Duodenal mucosa (tissue), 2 donors: ENCODE data around the gene XPR1.

ENCODE experiments used
- H3K27ac ChIP-seq: one replicate; pipeline ENCODE4 v1.7.0; 2013; ENCODE audit warnings: low read depth, low read length
- H3K27me3 ChIP-seq, 2 donors: one replicate each; pipeline ENCODE4 v1.7.0; 2013; ENCODE audit warnings: low read length in 2 of 2, control low read depth in 1 of 2; ENCODE audit not compliant: insufficient read depth in 2 of 2, control insufficient read depth in 1 of 2
- H3K36me3 ChIP-seq, 2 donors: one replicate each; pipeline ENCODE4 v1.7.0; 2013; ENCODE audit warnings: low read length in 2 of 2, control low read depth in 1 of 2; ENCODE audit not compliant: insufficient read depth in 2 of 2, control insufficient read depth in 1 of 2
- H3K4me1 ChIP-seq, 2 donors: one replicate each; pipeline ENCODE4 v1.7.0; 2013; ENCODE audit warnings: low read length in 2 of 2, control low read depth in 1 of 2; ENCODE audit not compliant: insufficient read depth in 2 of 2, control insufficient read depth in 1 of 2
- H3K4me3 ChIP-seq, 2 donors: one replicate each; pipeline ENCODE4 v1.7.0; 2013; ENCODE audit warnings: low read length in 2 of 2, low read depth in 1 of 2
- H3K9ac ChIP-seq, 2 donors: one replicate each; pipeline ENCODE4 v1.7.0; 2013; ENCODE audit warnings: low read length in 2 of 2, low read depth in 1 of 2
- H3K9me3 ChIP-seq, 2 donors: one replicate each; pipeline ENCODE4 v1.7.0; 2013; ENCODE audit warnings: low read length in 2 of 2, control low read depth in 1 of 2; ENCODE audit not compliant: control insufficient read depth in 1 of 2

Gene XPR1

DNA sequence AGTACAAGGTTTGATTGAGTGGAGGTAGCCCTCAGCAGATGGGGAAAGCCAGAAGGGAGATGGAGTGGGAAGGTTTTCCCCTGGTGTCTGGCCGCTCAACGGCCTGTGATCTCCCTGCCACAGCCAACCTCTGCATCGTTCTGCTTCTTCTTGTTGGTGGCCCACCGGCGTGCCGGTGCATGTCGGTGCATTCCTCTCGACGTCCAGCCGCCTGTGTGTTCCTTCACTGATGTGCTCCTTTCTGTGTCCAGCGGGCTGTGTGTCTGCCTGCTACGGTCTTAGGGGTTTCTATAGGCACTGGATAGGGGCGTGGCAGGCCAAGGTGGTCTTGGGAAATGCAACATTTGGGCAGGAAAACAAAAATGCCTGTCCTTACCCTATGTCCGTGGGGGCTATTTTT, 101.0 kb downstream of the XPR1 start:
- no peaks in the 10 kb centered on the region for H3K36me3 ChIP-seq
- peaks cover 25 to 36% of the 10 kb centered on the region in 2 donors for H3K9me3 ChIP-seq
- H3K4me3 ChIP-seq = no peak overlapping the region
- no peak overlapping the region for H3K27ac ChIP-seq
- no peaks in the 10 kb centered on the region for H3K27me3 ChIP-seq
- no peak overlapping the region for H3K9ac ChIP-seq
- H3K4me1 ChIP-seq = no peaks in the 10 kb centered on the region

DNA sequence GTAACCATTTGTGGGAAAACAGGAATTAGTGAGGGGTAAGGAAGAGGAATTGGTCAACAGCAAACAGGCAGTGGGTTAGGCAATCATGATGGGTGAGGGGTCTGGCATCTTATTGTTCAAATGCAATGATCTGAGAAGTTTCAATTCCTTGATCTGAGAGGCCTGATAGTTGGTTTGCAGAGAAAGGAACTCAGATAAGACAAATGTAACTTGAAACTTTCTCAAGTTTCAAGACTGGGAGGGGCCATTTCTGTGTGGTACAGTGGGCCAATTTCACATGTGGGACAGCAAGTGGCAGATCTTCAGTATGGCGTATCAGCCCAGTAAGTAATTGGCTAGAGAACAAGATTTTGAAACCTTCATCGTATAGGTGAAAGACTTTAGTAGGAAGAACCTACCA, 102.5 kb downstream of the XPR1 start:
- Histone ChIP-seq H3K27ac (no peak overlapping the region), H3K4me1 (no peaks in the 10 kb centered on the region), H3K36me3 (no peaks in the 10 kb centered on the region), H3K4me3 (no peak overlapping the region), H3K27me3 (no peaks in the 10 kb centered on the region), H3K9me3 (peaks cover 25 to 36% of the 10 kb centered on the region in 2 donors), H3K9ac (no peak overlapping the region)

GRCh38 chr1:180742663-180743062, 110.8 kb downstream of the XPR1 start:
- H3K27me3 ChIP-seq = no peaks in the 10 kb centered on the region
- H3K4me1 ChIP-seq = no peaks in the 10 kb centered on the region
- peaks cover 0 to 4% of the 10 kb centered on the region in 2 donors for H3K36me3 ChIP-seq
- H3K9ac ChIP-seq = no peak overlapping the region
- peaks cover 0 to 6% of the 10 kb centered on the region in 2 donors for H3K9me3 ChIP-seq
- no peak overlapping the region for H3K4me3 ChIP-seq
- H3K27ac ChIP-seq = no peak overlapping the region

GRCh38 chr1:180743868-180744267, 112.0 kb downstream of the XPR1 start:
- Histone ChIP-seq H3K4me1 (no peaks in the 10 kb centered on the region), H3K27me3 (no peaks in the 10 kb centered on the region), H3K9ac (no peak overlapping the region), H3K27ac (no peak overlapping the region), H3K4me3 (no peak overlapping the region), H3K36me3 (peaks cover 0 to 4% of the 10 kb centered on the region in 2 donors), H3K9me3 (peaks cover 0 to 6% of the 10 kb centered on the region in 2 donors)

- no peak overlapping the region for H3K9ac ChIP-seq
These were observed 113.3 kb downstream of the XPR1 start for GRCh38 chr1:180745098-180745497.

GRCh38 chr1:180751921-180752320, 120.1 kb downstream of the XPR1 start:
- Histone ChIP-seq H3K4me3 (no peak overlapping the region), H3K27me3 (no peaks in the 10 kb centered on the region), H3K9me3 (no peaks in the 10 kb centered on the region), H3K36me3 (no peaks in the 10 kb centered on the region), H3K4me1 (no peaks in the 10 kb centered on the region), H3K9ac (no peak overlapping the region), H3K27ac (no peak overlapping the region)

More at GRCh38 chr1:180745098-180745497, 113.3 kb downstream of the XPR1 start:
- no peaks in the 10 kb centered on the region for H3K4me1 ChIP-seq
- H3K27me3 ChIP-seq = no peaks in the 10 kb centered on the region
- no peak overlapping the region for H3K27ac ChIP-seq
- peaks cover 0 to 4% of the 10 kb centered on the region in 2 donors for H3K36me3 ChIP-seq
- H3K9me3 ChIP-seq = peaks cover 0 to 6% of the 10 kb centered on the region in 2 donors
- H3K4me3 ChIP-seq = no peak overlapping the region

GRCh38 chr1:180754453-180754852, 122.6 kb downstream of the XPR1 start:
- Histone ChIP-seq H3K27me3 (no peaks in the 10 kb centered on the region), H3K9ac (no peak overlapping the region), H3K27ac (no peak overlapping the region), H3K4me3 (no peak overlapping the region), H3K36me3 (no peaks in the 10 kb centered on the region), H3K9me3 (no peaks in the 10 kb centered on the region), H3K4me1 (no peaks in the 10 kb centered on the region)

- Histone ChIP-seq H3K36me3 (no peaks in the 10 kb centered on the region), H3K4me1 (no peaks in the 10 kb centered on the region), H3K9me3 (no peaks in the 10 kb centered on the region), H3K9ac (no peak overlapping the region), H3K27me3 (no peaks in the 10 kb centered on the region), H3K4me3 (no peak overlapping the region), H3K27ac (no peak overlapping the region)
These were observed 125.8 kb downstream of the XPR1 start for GRCh38 chr1:180757657-180758056.

DNA sequence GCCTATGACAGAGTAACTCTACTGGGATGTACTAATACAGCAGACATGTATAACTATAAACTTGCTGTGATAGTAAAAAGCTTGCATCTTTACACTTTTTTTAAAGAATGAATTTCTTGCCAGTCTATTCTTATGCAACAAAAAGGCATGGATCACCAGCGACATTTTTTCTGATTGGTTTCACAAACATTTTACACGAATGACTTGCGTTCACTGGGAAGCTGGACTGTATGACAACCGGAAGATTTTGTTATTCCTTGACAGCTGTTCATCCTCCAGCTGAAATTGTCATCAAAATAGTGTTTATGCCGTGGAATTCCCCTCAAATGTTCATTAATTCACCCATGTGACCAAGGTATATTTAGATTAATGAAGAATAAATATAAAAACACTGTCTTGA, 131.0 kb downstream of the XPR1 start:
- Histone ChIP-seq H3K4me3 (no peak overlapping the region), H3K27me3 (no peaks in the 10 kb centered on the region), H3K9ac (no peak overlapping the region), H3K36me3 (no peaks in the 10 kb centered on the region), H3K27ac (no peak overlapping the region), H3K4me1 (no peaks in the 10 kb centered on the region), H3K9me3 (no peaks in the 10 kb centered on the region)

- H3K36me3 ChIP-seq = no peaks in the 10 kb centered on the region
- no peaks in the 10 kb centered on the region for H3K9me3 ChIP-seq
- no peak overlapping the region for H3K9ac ChIP-seq
- H3K4me3 ChIP-seq = no peak overlapping the region
- H3K4me1 ChIP-seq = no peaks in the 10 kb centered on the region
- no peaks in the 10 kb centered on the region for H3K27me3 ChIP-seq
- no peak overlapping the region for H3K27ac ChIP-seq
These were observed 133.3 kb downstream of the XPR1 start for GRCh38 chr1:180765151-180765550.

- Histone ChIP-seq H3K9me3 (no peaks in the 10 kb centered on the region), H3K36me3 (no peaks in the 10 kb centered on the region), H3K4me1 (peaks cover 0 to 4% of the 10 kb centered on the region in 2 donors), H3K4me3 (no peak overlapping the region), H3K27me3 (no peaks in the 10 kb centered on the region), H3K9ac (no peak overlapping the region), H3K27ac (no peak overlapping the region)
These were observed 138.1 kb downstream of the XPR1 start for GRCh38 chr1:180769889-180770288.
